NT2/D1 (cell line): ENCODE results near the gene FCRLB.

Experiments used
- SUZ12 ChIP-seq: IDR thresholded peaks from 2 replicates; pipeline ENCODE4 v1.6.1; 2011; ENCODE audit not compliant: insufficient read length, insufficient read depth; ENCODE audit errors: extremely low read depth
- YY1 ChIP-seq: IDR thresholded peaks from 2 replicates; pipeline ENCODE4 v1.6.1; 2011; ENCODE audit not compliant: insufficient read length, insufficient read depth
- ZNF274 ChIP-seq: IDR thresholded peaks from 2 replicates; pipeline ENCODE4 v1.6.1; 2011; ENCODE audit warnings: mild to moderate bottlenecking, low read depth, low read length

GRCh38 chr1:161688946-161689345 lies 32.4 kb upstream of the FCRLB start:
- TF ChIP-seq YY1, result no peak
- no peak for TF ChIP-seq SUZ12
- TF ChIP-seq ZNF274, result no peak
